Neural cell (in vitro differentiated cells): Measurements from ENCODE around the gene GAA. TPM values are rescaled to one million over a fixed set of nuclear protein-coding genes. Genes with fewer than 3 reads are reported as not detected.

Source experiments
- H2AFZ ChIP-seq: fragments of 200-600, 300-800 bp; sonication (generic), shearing (Covaris generic); 2 replicates; pipeline ENCODE4 v1.6.0; 2014; ENCODE audit warnings: low read depth, mild to moderate bottlenecking, antibody characterized with exemption, low read length, moderate library complexity
- H3F3A ChIP-seq: fragments of 200-600 bp; shearing (Covaris generic); 2 replicates; pipeline ENCODE4 v1.6.1; 2016; ENCODE audit warnings: mild to moderate bottlenecking, moderate library complexity, mixed read lengths, antibody characterized with exemption, low read length; ENCODE audit not compliant: insufficient read depth, poor library complexity, severe bottlenecking
- H3K27ac ChIP-seq: fragments of 200-600, 300-800 bp; sonication (generic), shearing (Covaris generic); 2 replicates; pipeline ENCODE4 v1.5.1; 2014; ENCODE audit warnings: mild to moderate bottlenecking, low read length, moderate library complexity
- H3K27me3 ChIP-seq: fragments of 300-800, 200-600 bp; sonication (generic), shearing (Covaris generic); 2 replicates; pipeline ENCODE4 v1.6.0; 2014; ENCODE audit warnings: mild to moderate bottlenecking, low read depth, low read length, moderate library complexity; ENCODE audit not compliant: insufficient read depth
- H3K36me3 ChIP-seq: fragments of 300-800, 200-600 bp; sonication (generic), shearing (Covaris generic); 2 replicates; pipeline ENCODE4 v1.5.1; 2014; ENCODE audit warnings: mild to moderate bottlenecking, antibody characterized with exemption, low read length, moderate library complexity; ENCODE audit not compliant: insufficient read depth
- H3K4me2 ChIP-seq: fragments of 300-800, 200-600 bp; sonication (generic), shearing (Covaris generic); 2 replicates; pipeline ENCODE4 v1.6.0; 2014; ENCODE audit warnings: mild to moderate bottlenecking, low read length
- H3K4me3 ChIP-seq: fragments of 300-800, 200-600 bp; sonication (generic), shearing (Covaris generic); 2 replicates; pipeline ENCODE4 v1.5.1; 2014; ENCODE audit warnings: mild to moderate bottlenecking, low read length, moderate library complexity
- H3K79me2 ChIP-seq: fragments of 200-600 bp; shearing (Covaris generic); replicated peaks from 2 replicates; pipeline ENCODE4 v1.6.0; 2014; ENCODE audit warnings: mild to moderate bottlenecking, low read length, moderate library complexity; ENCODE audit not compliant: insufficient read depth
- H3K9ac ChIP-seq: fragments of 300-800, 200-600 bp; sonication (generic), shearing (Covaris generic); 2 replicates; pipeline ENCODE4 v1.6.1; 2016; ENCODE audit warnings: mild to moderate bottlenecking, low read length, mixed read lengths
- H3K9me2 ChIP-seq: fragments of 200-600 bp; shearing (Covaris generic); 2 replicates; pipeline ENCODE4 v1.6.1; 2016; ENCODE audit warnings: mild to moderate bottlenecking, low read length, mixed read lengths; ENCODE audit not compliant: insufficient read depth
- H3K9me3 ChIP-seq: fragments of 200-600, 300-800 bp; sonication (generic), shearing (Covaris generic); 2 replicates; pipeline ENCODE4 v1.6.1; 2016; ENCODE audit warnings: mild to moderate bottlenecking, mixed run types, low read length, moderate library complexity, mixed read lengths
- H4K20me1 ChIP-seq: fragments of 200-600 bp; shearing (Covaris generic); 2 replicates; pipeline ENCODE4 v1.6.1; 2016; ENCODE audit warnings: mild to moderate bottlenecking, mixed run types; ENCODE audit not compliant: insufficient read depth
- CTCF ChIP-seq: fragments of 450-650 bp; IDR thresholded peaks from 2 replicates; pipeline ENCODE4 v1.5.1; 2014; ENCODE audit warnings: antibody characterized with exemption, mild to moderate bottlenecking, moderate library complexity; ENCODE audit not compliant: poor library complexity, severe bottlenecking
- EP300 ChIP-seq: fragments of 450-650 bp; conservative IDR thresholded peaks from 2 replicates; pipeline ENCODE4 v1.6.1; 2014; ENCODE audit warnings: antibody characterized with exemption, mild to moderate bottlenecking, moderate library complexity; ENCODE audit not compliant: poor library complexity, severe bottlenecking
- EZH2 ChIP-seq: fragments of 200-600, 300-800 bp; shearing (Covaris generic), sonication (generic); IDR thresholded peaks from 2 replicates; pipeline ENCODE4 v1.6.1; 2014; ENCODE audit warnings: antibody characterized with exemption, low read length, borderline replicate concordance, mild to moderate bottlenecking; ENCODE audit not compliant: insufficient read depth, poor library complexity, severe bottlenecking
- MXI1 ChIP-seq: fragments of 450-650 bp; conservative IDR thresholded peaks from 2 replicates; pipeline ENCODE4 v1.6.1; 2014; ENCODE audit warnings: antibody characterized with exemption, mild to moderate bottlenecking; ENCODE audit not compliant: poor library complexity, severe bottlenecking
- POLR2AphosphoS5 ChIP-seq: IDR thresholded peaks from 2 replicates; pipeline ENCODE4 v1.6.1; 2012
- RAD21 ChIP-seq: fragments of 450-650 bp; conservative IDR thresholded peaks from 2 replicates; pipeline ENCODE4 v1.6.1; 2014; ENCODE audit warnings: antibody characterized with exemption, mild to moderate bottlenecking, moderate library complexity
- REST ChIP-seq: IDR thresholded peaks from 2 replicates; pipeline ENCODE4 v1.6.1; 2012; ENCODE audit warnings: borderline replicate concordance
- SMC3 ChIP-seq: fragments of 450-650 bp; conservative IDR thresholded peaks from 2 replicates; pipeline ENCODE4 v1.6.1; 2014; ENCODE audit warnings: antibody characterized with exemption, mild to moderate bottlenecking, moderate library complexity; ENCODE audit not compliant: poor library complexity
- TAF1 ChIP-seq: IDR thresholded peaks from 2 replicates; pipeline ENCODE4 v1.6.1; 2012; ENCODE audit warnings: low read depth
- polyA plus RNA-seq: library from polyadenylated mRNA; depleted of rRNA; stranded (reverse); fragments of >200 nt; gene quantifications from 2 replicates; pipeline ENCODE4 v1.2.3, GENCODE V29; 2014

Gene GAA
- polyA plus RNA-seq, 1 donor from 2014 or later = 58.9 TPM

- Histone ChIP-seq H2AFZ (no peak overlapping the region), H4K20me1 (no peaks in the 10 kb centered on the region), H3K9me2 (no peaks in the 10 kb centered on the region), H3K4me2 (no peak overlapping the region), H3K4me3 (no peak overlapping the region), H3K9ac (no peak overlapping the region), H3K27me3 (no peaks in the 10 kb centered on the region), H3F3A (no peaks in the 10 kb centered on the region), H3K36me3 (no peaks in the 10 kb centered on the region), H3K27ac (no peak overlapping the region), H3K79me2 (no peaks in the 10 kb centered on the region), H3K9me3 (no peaks in the 10 kb centered on the region)
- TF ChIP-seq EP300 (no peak), TAF1 (no peak), REST (no peak), POLR2AphosphoS5 (no peak), RAD21 (no peak), CTCF (no peak), SMC3 (no peak), MXI1 (no peak), EZH2 (no peak)
Observed at GRCh38 chr17:80118601-80119270, 17.4 kb downstream of the GAA start.

GRCh38 chr17:80119271-80119791 is 17.9 kb downstream of the GAA start:
- Histone ChIP-seq H2AFZ (no peak overlapping the region), H3K79me2 (no peaks in the 10 kb centered on the region), H3K36me3 (no peaks in the 10 kb centered on the region), H3F3A (no peaks in the 10 kb centered on the region), H4K20me1 (no peaks in the 10 kb centered on the region), H3K27me3 (no peaks in the 10 kb centered on the region), H3K4me2 (no peak overlapping the region), H3K9me3 (no peaks in the 10 kb centered on the region), H3K27ac (no peak overlapping the region), H3K4me3 (no peak overlapping the region), H3K9me2 (no peaks in the 10 kb centered on the region), H3K9ac (no peak overlapping the region)
- no peak for TF ChIP-seq CTCF
- no peak for TF ChIP-seq TAF1
- TF ChIP-seq EZH2 = no peak
- TF ChIP-seq POLR2AphosphoS5 = no peak
- no peak for TF ChIP-seq RAD21
